ENCODE data around the gene RASAL2. TPM values are rescaled to one million over a fixed set of nuclear protein-coding genes. Genes with fewer than 3 reads are reported as not detected.

RASAL2 gene
- total and polyA plus RNA-seq, 2 of the 13 experiments (the other 11 are each of a cell fraction or from before 2014, with no cell fraction given): 5.4 to 5.9 TPM

DNA sequence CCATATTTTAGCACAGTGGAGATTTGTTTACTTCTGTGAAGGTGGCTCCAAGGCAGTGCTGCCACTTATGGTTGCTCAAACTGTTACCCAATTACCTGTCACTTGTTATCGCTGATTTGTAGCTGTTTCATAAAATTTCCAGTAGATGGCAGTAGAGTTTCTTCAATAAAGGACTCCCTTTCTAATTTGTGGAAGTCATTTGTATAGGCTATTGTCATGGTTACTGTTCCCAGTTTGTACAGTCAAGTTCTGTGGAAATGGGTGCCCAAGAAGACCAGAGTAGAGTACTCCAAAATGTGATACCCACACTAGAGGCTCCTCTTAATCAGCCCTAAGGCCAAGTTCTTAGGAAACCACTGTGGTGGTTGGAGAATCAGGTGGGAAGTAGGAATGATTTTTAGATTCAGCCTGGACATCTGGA is 216.8 kb downstream of the RASAL2 start:
- BruUV-seq (replicated peaks): no TSS peak
- H3K4me3 ChIP-seq (replicated peaks in 1 of 3; ENCODE audit: insufficient read depth in 1 of 3, low read depth in 2 of 3, low read length in 3 of 3): no peak overlapping the region
- POLR2A ChIA-PET: no interaction called here
- WGBS (ENCODE audit: low lambda C conversion rate): 0% methylated on average over 1 of the region's 1 CpG
- no peaks in the 10 kb centered on the region for H3K9me3 ChIP-seq (ENCODE audit: low read length)
- FAIRE-seq: peak; percentile 90
- no peaks in the 10 kb centered on the region for H3K27me3 ChIP-seq (ENCODE audit: control insufficient read depth in 1 of 2, insufficient read depth in 2 of 2, low read length in 2 of 2)
- H3K27ac ChIP-seq (ENCODE audit: extremely low read length, insufficient read depth, low read length): no peak overlapping the region
- H3K4me1 ChIP-seq (ENCODE audit: insufficient read depth, low read length): no peaks in the 10 kb centered on the region
- H3K4me2 ChIP-seq (ENCODE audit: low read depth, low read length): no peak overlapping the region
- DNase-seq (ENCODE audit: low spot score): peak; percentile 77
- CTCF ChIA-PET (ENCODE audit: low intra/inter-chr PET ratio, low total read pairs): interaction anchor here (0.6 to 2.1 kb wide), 4 partner anchors 191 to 443 kb away, joined by 3 to 8 read pairs (median 5); no protein-coding TSS in a partner anchor
- H3K36me3 ChIP-seq (replicated peaks in 1 of 2; ENCODE audit: control insufficient read depth in 1 of 2, insufficient read depth in 2 of 2, low read length in 2 of 2): no peaks in the 10 kb centered on the region
- no peak overlapping the region for H3K9ac ChIP-seq (ENCODE audit: insufficient read depth, low read depth, low read length)
- H3K79me2 ChIP-seq (ENCODE audit: insufficient read depth, low read length): no peaks in the 10 kb centered on the region
- no peaks in the 10 kb centered on the region for H4K20me1 ChIP-seq (ENCODE audit: insufficient read depth, low read length)
- in situ Hi-C loops (cut with HindIII; ENCODE audit: extremely low pct_ligation_motif_present, low pct_unique_long_range_greater_than_20kb): loop anchor here (5.0 to 25.0 kb wide), 3 partner anchors 64 to 427 kb away; partner anchors contain the start of gene RALGPS2
- intact Hi-C loops (cut with micrococcal nuclease; ENCODE audit: unreplicated experiment): loop anchor here (2.0 to 10.0 kb wide), 3 partner anchors 190 to 694 kb away; no protein-coding TSS in a partner anchor
- peak; percentile 83 for ATAC-seq
- no peak overlapping the region for H2AFZ ChIP-seq (ENCODE audit: low read length)
- TF ChIP-seq RAD21 (CRISPR knock-in tag; IDR thresholded peaks at IDR 0.05) (peak; percentile 51; the same call in 1 of the 2 replicates), ZNF687 (CRISPR knock-in tag; IDR thresholded peaks at IDR 0.05) (no peak), CTCF (CRISPR knock-in tag; IDR thresholded peaks at IDR 0.05) (peak; percentile 80), ZNF629 (CRISPR knock-in tag; conservative IDR thresholded peaks at IDR 0.05) (peak; percentile 32; the same call in 1 of the 2 replicates), KAT2B (IDR thresholded peaks at IDR 0.05; ENCODE audit: borderline replicate concordance, low read depth, low read length) (no peak), ISL2 (CRISPR knock-in tag; IDR thresholded peaks at IDR 0.05) (0 out of 2 replicates have a peak, but pooled peaks have one; percentile 23), MIXL1 (CRISPR knock-in tag; IDR thresholded peaks at IDR 0.05) (peak; percentile 61; the same call in 1 of the 2 replicates), ZFP41 (CRISPR knock-in tag; IDR thresholded peaks at IDR 0.05; ENCODE audit: borderline replicate concordance) (no peak), FOXM1 (CRISPR knock-in tag; IDR thresholded peaks at IDR 0.05) (no peak), ZNF7 (CRISPR knock-in tag; IDR thresholded peaks at IDR 0.05) (peak; percentile 84), SMAD9 (CRISPR knock-in tag; IDR thresholded peaks at IDR 0.05) (no peak), ZSCAN20 (CRISPR knock-in tag; IDR thresholded peaks at IDR 0.05; ENCODE audit: borderline replicate concordance) (0 out of 2 replicates have a peak, but pooled peaks have one; percentile 26), CEBPG (CRISPR knock-in tag; IDR thresholded peaks at IDR 0.05) (peak; percentile 82), CEBPB (IDR thresholded peaks at IDR 0.05; ENCODE audit: borderline replicate concordance, low read depth, low read length) (peak; percentile 83; the same call in 1 of the 2 replicates), RFX1 (IDR thresholded peaks at IDR 0.05) (peak; percentile 70), HNRNPUL1 (IDR thresholded peaks at IDR 0.05; ENCODE audit: low read depth, low read length) (no peak), ASH2L (IDR thresholded peaks at IDR 0.05; ENCODE audit: insufficient read length, low read depth, low read length) (peak; percentile 27), FOXP4 (CRISPR knock-in tag; IDR thresholded peaks at IDR 0.05) (no peak)

All from HepG2 (cell line).